GM23248 (cell line): ENCODE data around the gene FSTL4. TPM values are rescaled to one million over a fixed set of nuclear protein-coding genes. Genes with fewer than 3 reads are reported as not detected.
"Not testable (repeated sequence)": the region's sequence is repeated elsewhere in the genome, so short reads cannot be mapped to it uniquely, and the experiment has no call there.

Source experiments
- DNase-seq: peaks from one replicate; pipeline ENCODE4 v3.0.0-alpha.2; 2015
- H2AFZ ChIP-seq: fragments of 200-600 bp; sonication (generic); 2 replicates; pipeline ENCODE4 v1.6.1; 2016; ENCODE audit warnings: antibody characterized with exemption
- H3F3A ChIP-seq: fragments of 200-600 bp; sonication (generic); 2 replicates; pipeline ENCODE4 v1.6.1; 2016; ENCODE audit warnings: mild to moderate bottlenecking, antibody characterized with exemption, mixed run types; ENCODE audit not compliant: insufficient read depth
- H3K27ac ChIP-seq: fragments of 200-600 bp; sonication (generic); 2 replicates; pipeline ENCODE4 v1.5.1; 2016; ENCODE audit warnings: mild to moderate bottlenecking
- H3K27me3 ChIP-seq: fragments of 200-600 bp; sonication (generic); replicated peaks from 2 replicates; pipeline ENCODE4 v1.6.1; 2016; ENCODE audit warnings: mild to moderate bottlenecking; ENCODE audit not compliant: insufficient read depth
- H3K36me3 ChIP-seq: fragments of 200-600 bp; sonication (generic); 2 replicates; pipeline ENCODE4 v1.6.1; 2016; ENCODE audit warnings: low read depth, mild to moderate bottlenecking
- H3K4me1 ChIP-seq: fragments of 200-600 bp; sonication (generic); 2 replicates; pipeline ENCODE4 v1.6.1; 2016; ENCODE audit warnings: mild to moderate bottlenecking; ENCODE audit not compliant: insufficient read depth
- H3K4me2 ChIP-seq: fragments of 200-600 bp; sonication (generic); one replicate; pipeline ENCODE4 v1.6.1; 2016; ENCODE audit warnings: mild to moderate bottlenecking; ENCODE audit not compliant: unreplicated experiment
- H3K4me3 ChIP-seq: fragments of 200-600 bp; sonication (generic); 2 replicates; pipeline ENCODE4 v1.5.1; 2016; ENCODE audit warnings: mild to moderate bottlenecking
- H3K79me2 ChIP-seq: fragments of 200-600 bp; sonication (generic); 2 replicates; pipeline ENCODE4 v1.6.1; 2016; ENCODE audit warnings: mild to moderate bottlenecking; ENCODE audit not compliant: insufficient read depth
- H3K9ac ChIP-seq: fragments of 200-600 bp; sonication (generic); 2 replicates; pipeline ENCODE4 v1.6.1; 2016; ENCODE audit warnings: mild to moderate bottlenecking
- H3K9me2 ChIP-seq: fragments of 200-600 bp; sonication (generic); 2 replicates; pipeline ENCODE4 v1.6.1; 2016; ENCODE audit warnings: mixed run types, mild to moderate bottlenecking, moderate library complexity; ENCODE audit not compliant: insufficient read depth
- H3K9me3 ChIP-seq: fragments of 200-600 bp; sonication (generic); one replicate; pipeline ENCODE4 v1.6.1; 2017; ENCODE audit warnings: low read depth
- H4K20me1 ChIP-seq: fragments of 200-600 bp; sonication (generic); 2 replicates; pipeline ENCODE4 v1.6.0; 2016; ENCODE audit not compliant: insufficient read depth
- EZH2 ChIP-seq: fragments of 200-600 bp; sonication (generic); IDR thresholded peaks from 2 replicates; pipeline ENCODE4 v1.6.1; 2018; ENCODE audit warnings: antibody characterized with exemption, mild to moderate bottlenecking; ENCODE audit not compliant: insufficient read depth, poor library complexity, severe bottlenecking
- EZH2phosphoT487 ChIP-seq: fragments of 200-600 bp; sonication (generic); IDR thresholded peaks from 2 replicates; pipeline ENCODE4 v1.6.1; 2018; ENCODE audit warnings: antibody characterized with exemption, moderate library complexity, mild to moderate bottlenecking, low read depth; ENCODE audit not compliant: insufficient read depth
- WGBS, 2 experiments: methylation state at CpG; one replicate each; pipeline ENCODE4 v1.1.6; 2015 to 2017; ENCODE audit warnings: low lambda C conversion rate in 2 of 2, low coverage in 1 of 2; ENCODE audit errors: missing lambda C conversion rate in 2 of 2; 5-methylcytosine and 5-hydroxymethylcytosine counted together
- in situ Hi-C: fragments of 300-500 bp; cut with MboI; formaldehyde crosslinking; loops from 2 replicates; pipeline ENCODE4 v1.15.0; 2020
- polyA plus RNA-seq: library from polyadenylated mRNA; unstranded; fragments of >200 nt; fragmentation: Nextera tagmentation; extraction: Ambion mirVana; gene quantifications from 2 replicates; pipeline ENCODE4 v1.2.1, GENCODE V29; 2016
- total RNA-seq: library from RNA; depleted of rRNA; stranded (reverse); fragments of >200 nt; shearing (Covaris generic); gene quantifications from 2 replicates; pipeline ENCODE4 v1.2.3, GENCODE V29; 2014

Gene FSTL4
- total and polyA plus RNA-seq, 2 experiments from 2014 or later, result not detected

DNA sequence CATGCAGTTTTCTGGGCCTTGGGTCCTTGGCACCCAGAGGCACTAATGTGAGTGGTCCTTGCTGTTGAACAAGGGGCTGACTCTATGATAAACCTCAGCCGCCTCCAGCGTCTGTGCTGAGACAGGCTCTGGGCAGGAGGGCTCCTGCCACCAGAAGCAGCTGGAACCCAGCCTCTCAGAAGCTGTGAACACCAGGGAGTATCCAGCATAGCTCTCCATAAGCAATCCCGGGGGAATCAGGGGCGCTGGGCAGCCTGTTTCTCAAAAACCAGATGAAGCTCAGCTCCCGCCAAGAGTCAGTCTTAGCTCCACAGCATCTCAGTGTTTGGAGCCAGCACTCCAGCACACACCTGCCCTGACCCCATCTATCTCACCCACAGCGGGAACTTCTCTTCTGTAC, 390.3 kb downstream of the FSTL4 start:
- no peak for DNase-seq
- no peaks in the 10 kb centered on the region for H3K79me2 ChIP-seq
- in situ Hi-C loops, result no loop called here
- H4K20me1 ChIP-seq, result no peaks in the 10 kb centered on the region
- no peak overlapping the region for H3K4me3 ChIP-seq
- H3K36me3 ChIP-seq, result no peaks in the 10 kb centered on the region
- H3K9me3 ChIP-seq, result no peaks in the 10 kb centered on the region
- H3K27me3 ChIP-seq, result 0 out of 2 replicates have a peak, but pooled peaks cover 6% of the 10 kb centered on the region
- no peak overlapping the region for H2AFZ ChIP-seq
- no peaks in the 10 kb centered on the region for H3K9me2 ChIP-seq
- H3K27ac ChIP-seq, result no peak overlapping the region
- H3K4me1 ChIP-seq, result no peaks in the 10 kb centered on the region
- WGBS, 2 experiments, result 79 to 85% methylated on average over 6 of the region's 6 CpGs
- no peaks in the 10 kb centered on the region for H3F3A ChIP-seq
- TF ChIP-seq EZH2phosphoT487 (no peak), EZH2 (no peak)
- H3K4me2 ChIP-seq, result no peak overlapping the region
- no peak overlapping the region for H3K9ac ChIP-seq

- no peaks in the 10 kb centered on the region for H4K20me1 ChIP-seq
- no peaks in the 10 kb centered on the region for H3K4me1 ChIP-seq
- no peaks in the 10 kb centered on the region for H3K79me2 ChIP-seq
- H3K4me2 ChIP-seq, result no peak overlapping the region
- H3F3A ChIP-seq, result no peaks in the 10 kb centered on the region
- H3K27ac ChIP-seq, result no peak overlapping the region
- 68 to 70% methylated on average over 12 of the region's 12 CpGs for WGBS, 2 experiments
- no peaks in the 10 kb centered on the region for H3K9me3 ChIP-seq
- H3K4me3 ChIP-seq, result no peak overlapping the region
- in situ Hi-C loops, result no loop called here
- 0 out of 2 replicates have a peak, but pooled peaks cover 6% of the 10 kb centered on the region for H3K27me3 ChIP-seq
- no peak for TF ChIP-seq EZH2phosphoT487
- TF ChIP-seq EZH2, result no peak
- no peaks in the 10 kb centered on the region for H3K9me2 ChIP-seq
- no peaks in the 10 kb centered on the region for H3K36me3 ChIP-seq
- no peak overlapping the region for H3K9ac ChIP-seq
- H2AFZ ChIP-seq, result no peak overlapping the region
- DNase-seq, result no peak
These were observed 391.3 kb downstream of the FSTL4 start for GRCh38 chr5:133220851-133221674.

DNA sequence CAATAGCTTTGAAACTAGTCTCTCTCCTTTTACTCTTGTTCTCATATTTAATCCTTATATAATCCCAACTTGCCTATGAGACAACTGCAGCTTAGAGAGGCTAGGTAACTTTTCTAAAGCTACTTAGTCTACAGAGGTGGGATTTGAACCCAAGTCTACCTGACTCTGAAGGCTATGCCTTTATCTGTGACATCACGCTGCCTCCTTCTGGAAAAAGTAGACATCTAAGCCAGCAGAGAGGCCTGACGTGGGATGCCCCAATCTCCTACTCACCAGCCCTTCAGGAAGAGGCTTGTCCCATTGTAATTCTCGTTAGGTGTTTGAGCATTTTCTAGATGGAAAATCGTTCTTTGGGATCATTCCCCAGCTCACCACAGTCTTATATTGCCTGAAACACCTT, 393.0 kb downstream of the FSTL4 start:
- Histone ChIP-seq H3K27ac (no peak overlapping the region), H3K79me2 (no peaks in the 10 kb centered on the region), H3K4me1 (no peaks in the 10 kb centered on the region), H3K4me2 (no peak overlapping the region), H3K36me3 (no peaks in the 10 kb centered on the region), H3K27me3 (peaks cover 9% of the 10 kb centered on the region; the same call in 1 of the 2 replicates), H3K9me2 (no peaks in the 10 kb centered on the region), H4K20me1 (no peaks in the 10 kb centered on the region), H2AFZ (no peak overlapping the region), H3K9ac (no peak overlapping the region), H3K4me3 (no peak overlapping the region), H3F3A (no peaks in the 10 kb centered on the region), H3K9me3 (no peaks in the 10 kb centered on the region)
- no peak for DNase-seq
- in situ Hi-C loops, result no loop called here
- TF ChIP-seq EZH2 (no peak), EZH2phosphoT487 (no peak)
- 55 to 57% methylated on average over 4 of the region's 4 CpGs for WGBS, 2 experiments

- in situ Hi-C loops, DNase-seq, H3K27me3 ChIP-seq, H3K36me3 ChIP-seq, H3K79me2 ChIP-seq, H4K20me1 ChIP-seq, H3K27ac ChIP-seq, H3K4me2 ChIP-seq, H3K4me3 ChIP-seq, H3F3A ChIP-seq, H3K9me2 ChIP-seq, H3K9me3 ChIP-seq, H3K4me1 ChIP-seq, H2AFZ ChIP-seq, H3K9ac ChIP-seq: not testable (repeated sequence)
- WGBS, 2 experiments, result 73 to 82% methylated on average over 7 of the region's 7 CpGs
These were observed 396.2 kb downstream of the FSTL4 start for GRCh38 chr5:133216138-133216537.
